HEK293 (cell line): ENCODE results near the gene IL17REL.

ENCODE experiments used
- GLI4 ChIP-seq: fragments of 450-650 bp; formaldehyde crosslinking; IDR thresholded peaks from 2 replicates; pipeline ENCODE4 v1.5.1; 2016; ENCODE audit warnings: missing biosample characterization, missing genetic modification characterization
- GLIS1 ChIP-seq: fragments of 450-650 bp; formaldehyde crosslinking; IDR thresholded peaks from 2 replicates; pipeline ENCODE4 v1.5.1; 2016; ENCODE audit warnings: missing biosample characterization, missing genetic modification characterization
- GLIS2 ChIP-seq: fragments of 450-650 bp; formaldehyde crosslinking; IDR thresholded peaks from 2 replicates; pipeline ENCODE4 v1.5.1; 2016; ENCODE audit warnings: missing biosample characterization, missing genetic modification characterization
- KLF10 ChIP-seq: fragments of 450-650 bp; IDR thresholded peaks from 2 replicates; pipeline ENCODE4 v1.5.1; 2018; ENCODE audit warnings: missing biosample characterization, mild to moderate bottlenecking, missing genetic modification characterization
- KLF7 ChIP-seq: fragments of 450-650 bp; formaldehyde crosslinking; IDR thresholded peaks from 2 replicates; pipeline ENCODE4 v1.5.1; 2016; ENCODE audit warnings: missing biosample characterization, missing genetic modification characterization, borderline replicate concordance
- KLF9 ChIP-seq: fragments of 450-650 bp; formaldehyde crosslinking; IDR thresholded peaks from 2 replicates; pipeline ENCODE4 v1.5.1; 2016; ENCODE audit warnings: missing biosample characterization, missing genetic modification characterization, low read depth
- MEIS1 ChIP-seq: sonication (generic); formaldehyde crosslinking; IDR thresholded peaks from 2 replicates; pipeline ENCODE4 v1.8.1; 2022; ENCODE audit warnings: missing genetic modification reagents, mild to moderate bottlenecking, borderline replicate concordance
- MYNN ChIP-seq: fragments of 450-650 bp; formaldehyde crosslinking; IDR thresholded peaks from 2 replicates; pipeline ENCODE4 v1.5.1; 2016; ENCODE audit warnings: missing biosample characterization, missing genetic modification characterization, borderline replicate concordance
- OVOL3 ChIP-seq: fragments of 450-650 bp; formaldehyde crosslinking; IDR thresholded peaks from 2 replicates; pipeline ENCODE4 v1.5.1; 2016; ENCODE audit warnings: missing biosample characterization, missing genetic modification characterization
- SCRT1 ChIP-seq: fragments of 450-650 bp; formaldehyde crosslinking; IDR thresholded peaks from 2 replicates; pipeline ENCODE4 v1.5.1; 2016; ENCODE audit warnings: missing biosample characterization, missing genetic modification characterization, borderline replicate concordance
- WT1 ChIP-seq: fragments of 450-650 bp; formaldehyde crosslinking; IDR thresholded peaks from 2 replicates; pipeline ENCODE4 v1.5.1; 2016; ENCODE audit warnings: missing biosample characterization, missing genetic modification characterization
- ZBTB20 ChIP-seq: fragments of 450-650 bp; formaldehyde crosslinking; IDR thresholded peaks from 2 replicates; pipeline ENCODE4 v1.5.1; 2016; ENCODE audit warnings: missing biosample characterization, missing genetic modification characterization
- ZNF146 ChIP-seq: fragments of 450-650 bp; formaldehyde crosslinking; IDR thresholded peaks from 2 replicates; pipeline ENCODE4 v1.5.1; 2016; ENCODE audit warnings: missing biosample characterization, missing genetic modification characterization
- ZNF157 ChIP-seq: fragments of 450-650 bp; formaldehyde crosslinking; IDR thresholded peaks from 2 replicates; pipeline ENCODE4 v1.5.1; 2016; ENCODE audit warnings: missing biosample characterization, missing genetic modification characterization
- ZNF184 ChIP-seq: fragments of 450-650 bp; IDR thresholded peaks from 2 replicates; pipeline ENCODE4 v1.5.1; 2018; ENCODE audit warnings: missing biosample characterization, mild to moderate bottlenecking, missing genetic modification characterization
- ZNF248 ChIP-seq: fragments of 450-650 bp; formaldehyde crosslinking; IDR thresholded peaks from 2 replicates; pipeline ENCODE4 v1.5.1; 2017; ENCODE audit warnings: missing biosample characterization, missing genetic modification characterization
- ZNF391 ChIP-seq: fragments of 450-650 bp; formaldehyde crosslinking; IDR thresholded peaks from 2 replicates; pipeline ENCODE4 v1.5.1; 2016; ENCODE audit warnings: low read depth, missing biosample characterization, missing genetic modification characterization, borderline replicate concordance
- ZNF394 ChIP-seq: fragments of 450-650 bp; formaldehyde crosslinking; IDR thresholded peaks from 2 replicates; pipeline ENCODE4 v1.5.1; 2016; ENCODE audit warnings: missing biosample characterization, missing genetic modification characterization, mild to moderate bottlenecking, moderate library complexity, borderline replicate concordance
- ZNF416 ChIP-seq: fragments of 450-650 bp; formaldehyde crosslinking; IDR thresholded peaks from 2 replicates; pipeline ENCODE4 v1.5.1; 2016; ENCODE audit warnings: missing biosample characterization, missing genetic modification characterization
- ZNF426 ChIP-seq: fragments of 450-650 bp; formaldehyde crosslinking; IDR thresholded peaks from 2 replicates; pipeline ENCODE4 v1.5.1; 2017; ENCODE audit warnings: missing biosample characterization, missing genetic modification characterization, mild to moderate bottlenecking, inconsistent platforms, moderate library complexity
- ZNF48 ChIP-seq: fragments of 450-650 bp; formaldehyde crosslinking; IDR thresholded peaks from 2 replicates; pipeline ENCODE4 v1.5.1; 2016; ENCODE audit warnings: missing biosample characterization, missing genetic modification characterization
- ZNF548 ChIP-seq: fragments of 450-650 bp; formaldehyde crosslinking; IDR thresholded peaks from 2 replicates; pipeline ENCODE4 v1.5.1; 2016; ENCODE audit warnings: missing biosample characterization, missing genetic modification characterization
- ZNF626 ChIP-seq: fragments of 450-650 bp; sonication (Bioruptor Pico); formaldehyde crosslinking; IDR thresholded peaks from 2 replicates; pipeline ENCODE4 v1.5.1; 2018; ENCODE audit warnings: missing biosample characterization, missing genetic modification characterization, inconsistent platforms
- ZNF629 ChIP-seq: fragments of 450-650 bp; formaldehyde crosslinking; IDR thresholded peaks from 2 replicates; pipeline ENCODE4 v1.5.1; 2017; ENCODE audit warnings: missing biosample characterization, missing genetic modification characterization
- ZNF670 ChIP-seq: fragments of 450-650 bp; formaldehyde crosslinking; IDR thresholded peaks from 2 replicates; pipeline ENCODE4 v1.5.1; 2016; ENCODE audit warnings: missing biosample characterization, missing genetic modification characterization, low read depth
- ZNF677 ChIP-seq: fragments of 450-650 bp; IDR thresholded peaks from 2 replicates; pipeline ENCODE4 v1.5.0; 2018; ENCODE audit warnings: missing biosample characterization, mild to moderate bottlenecking, missing genetic modification characterization, moderate library complexity
- ZNF701 ChIP-seq: fragments of 450-650 bp; formaldehyde crosslinking; IDR thresholded peaks from 2 replicates; pipeline ENCODE4 v1.5.1; 2016; ENCODE audit warnings: missing biosample characterization, missing genetic modification characterization
- ZNF747 ChIP-seq: fragments of 450-650 bp; formaldehyde crosslinking; IDR thresholded peaks from 2 replicates; pipeline ENCODE4 v1.5.1; 2016; ENCODE audit warnings: missing biosample characterization, missing genetic modification characterization
- ZNF837 ChIP-seq: fragments of 450-650 bp; formaldehyde crosslinking; IDR thresholded peaks from 2 replicates; pipeline ENCODE4 v1.5.1; 2016; ENCODE audit warnings: missing biosample characterization, missing genetic modification characterization
- ZSCAN23 ChIP-seq: fragments of 450-650 bp; formaldehyde crosslinking; IDR thresholded peaks from 2 replicates; pipeline ENCODE4 v1.5.1; 2016; ENCODE audit warnings: missing biosample characterization, missing genetic modification characterization
- TF ChIP-seq, protein P1 (sequence below): fragments of 450-650 bp; formaldehyde crosslinking; IDR thresholded peaks from 2 replicates; pipeline ENCODE4 v1.5.1; 2016; ENCODE audit warnings: missing biosample characterization, missing genetic modification characterization
- TF ChIP-seq, protein P2 (sequence below): fragments of 450-650 bp; formaldehyde crosslinking; IDR thresholded peaks from 2 replicates; pipeline ENCODE4 v1.5.1; 2016; ENCODE audit warnings: missing biosample characterization, missing genetic modification characterization
- TF ChIP-seq, protein P3 (sequence below): fragments of 450-650 bp; formaldehyde crosslinking; optimal IDR thresholded peaks from 2 replicates; pipeline ENCODE3; 2016; ENCODE audit warnings: missing biosample characterization, mild to moderate bottlenecking, missing genetic modification characterization
- TF ChIP-seq, protein P4 (sequence below): fragments of 450-650 bp; IDR thresholded peaks from 2 replicates; pipeline ENCODE4 v1.5.1; 2018; ENCODE audit warnings: missing biosample characterization, missing genetic modification characterization

Gene IL17REL

DNA sequence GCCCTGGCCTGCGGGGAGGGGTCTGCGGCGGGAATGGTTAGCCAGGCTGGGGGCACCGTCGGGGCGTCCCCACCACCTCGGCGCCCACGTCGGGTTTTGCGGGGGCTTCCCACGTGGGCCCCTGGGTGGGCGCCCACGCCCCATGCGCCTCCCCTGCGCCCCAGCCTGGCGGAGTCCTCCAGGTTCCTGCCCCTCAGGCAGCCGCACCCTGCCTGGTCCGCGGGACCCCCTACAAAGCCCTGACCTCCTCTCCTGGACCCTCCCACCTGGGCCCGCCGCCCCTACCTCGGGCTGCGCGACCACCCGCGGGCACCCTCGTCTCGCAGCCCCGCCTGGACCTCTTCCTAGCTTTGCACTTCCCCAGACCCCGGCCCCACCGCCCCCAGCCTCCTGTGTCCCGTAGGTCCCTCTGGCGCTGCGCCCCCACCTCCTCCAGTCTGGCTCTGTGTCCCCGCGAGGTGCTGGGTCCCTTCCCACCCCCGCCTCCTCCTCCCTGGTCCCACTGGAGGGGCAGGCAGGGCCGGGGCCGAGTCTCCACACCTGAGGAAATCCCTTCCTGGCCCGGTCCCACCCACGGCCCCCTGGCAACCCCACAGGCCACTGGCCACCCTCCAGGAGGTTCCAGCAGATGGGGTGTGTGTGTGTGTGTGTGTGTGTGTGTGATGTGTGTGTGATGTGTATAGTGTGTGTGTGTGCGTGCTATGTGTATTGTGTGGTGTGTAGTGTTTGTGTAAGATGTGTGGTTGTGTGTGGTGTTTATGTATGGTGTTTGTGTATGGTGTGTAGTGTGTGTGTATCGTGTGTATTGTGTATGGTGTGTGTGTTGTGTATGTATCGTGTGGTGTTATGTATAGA, 40.2 kb downstream of the IL17REL start (continued):
- no peak for TF ChIP-seq ZNF670 (tag by site-specific recombination)
- no peak for TF ChIP-seq ZSCAN23
- no peak for TF ChIP-seq ZNF629 (tag by site-specific recombination)
- TF ChIP-seq ZNF391 (tag by site-specific recombination) = no peak
- peak; percentile 56; the same call in 1 of the 2 replicates for TF ChIP-seq OVOL3 (tag by site-specific recombination)
- no peak for TF ChIP-seq KLF7 (tag by site-specific recombination)
- TF ChIP-seq WT1 = peak; percentile 37; the same call in 1 of the 2 replicates
- TF ChIP-seq, protein P1, sequence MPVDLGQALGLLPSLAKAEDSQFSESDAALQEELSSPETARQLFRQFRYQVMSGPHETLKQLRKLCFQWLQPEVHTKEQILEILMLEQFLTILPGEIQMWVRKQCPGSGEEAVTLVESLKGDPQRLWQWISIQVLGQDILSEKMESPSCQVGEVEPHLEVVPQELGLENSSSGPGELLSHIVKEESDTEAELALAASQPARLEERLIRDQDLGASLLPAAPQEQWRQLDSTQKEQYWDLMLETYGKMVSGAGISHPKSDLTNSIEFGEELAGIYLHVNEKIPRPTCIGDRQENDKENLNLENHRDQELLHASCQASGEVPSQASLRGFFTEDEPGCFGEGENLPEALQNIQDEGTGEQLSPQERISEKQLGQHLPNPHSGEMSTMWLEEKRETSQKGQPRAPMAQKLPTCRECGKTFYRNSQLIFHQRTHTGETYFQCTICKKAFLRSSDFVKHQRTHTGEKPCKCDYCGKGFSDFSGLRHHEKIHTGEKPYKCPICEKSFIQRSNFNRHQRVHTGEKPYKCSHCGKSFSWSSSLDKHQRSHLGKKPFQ (tag by site-specific recombination) = peak; percentile 16; the same call in 1 of the 2 replicates
- TF ChIP-seq ZNF701 (tag by site-specific recombination) = no peak
- 0 out of 2 replicates have a peak, but pooled peaks have one; percentile 14 for TF ChIP-seq GLIS1
- TF ChIP-seq, protein P2, sequence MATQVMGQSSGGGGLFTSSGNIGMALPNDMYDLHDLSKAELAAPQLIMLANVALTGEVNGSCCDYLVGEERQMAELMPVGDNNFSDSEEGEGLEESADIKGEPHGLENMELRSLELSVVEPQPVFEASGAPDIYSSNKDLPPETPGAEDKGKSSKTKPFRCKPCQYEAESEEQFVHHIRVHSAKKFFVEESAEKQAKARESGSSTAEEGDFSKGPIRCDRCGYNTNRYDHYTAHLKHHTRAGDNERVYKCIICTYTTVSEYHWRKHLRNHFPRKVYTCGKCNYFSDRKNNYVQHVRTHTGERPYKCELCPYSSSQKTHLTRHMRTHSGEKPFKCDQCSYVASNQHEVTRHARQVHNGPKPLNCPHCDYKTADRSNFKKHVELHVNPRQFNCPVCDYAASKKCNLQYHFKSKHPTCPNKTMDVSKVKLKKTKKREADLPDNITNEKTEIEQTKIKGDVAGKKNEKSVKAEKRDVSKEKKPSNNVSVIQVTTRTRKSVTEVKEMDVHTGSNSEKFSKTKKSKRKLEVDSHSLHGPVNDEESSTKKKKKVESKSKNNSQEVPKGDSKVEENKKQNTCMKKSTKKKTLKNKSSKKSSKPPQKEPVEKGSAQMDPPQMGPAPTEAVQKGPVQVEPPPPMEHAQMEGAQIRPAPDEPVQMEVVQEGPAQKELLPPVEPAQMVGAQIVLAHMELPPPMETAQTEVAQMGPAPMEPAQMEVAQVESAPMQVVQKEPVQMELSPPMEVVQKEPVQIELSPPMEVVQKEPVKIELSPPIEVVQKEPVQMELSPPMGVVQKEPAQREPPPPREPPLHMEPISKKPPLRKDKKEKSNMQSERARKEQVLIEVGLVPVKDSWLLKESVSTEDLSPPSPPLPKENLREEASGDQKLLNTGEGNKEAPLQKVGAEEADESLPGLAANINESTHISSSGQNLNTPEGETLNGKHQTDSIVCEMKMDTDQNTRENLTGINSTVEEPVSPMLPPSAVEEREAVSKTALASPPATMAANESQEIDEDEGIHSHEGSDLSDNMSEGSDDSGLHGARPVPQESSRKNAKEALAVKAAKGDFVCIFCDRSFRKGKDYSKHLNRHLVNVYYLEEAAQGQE (tag by site-specific recombination) = no peak
- TF ChIP-seq GLIS2 (tag by site-specific recombination) = 0 out of 2 replicates have a peak, but pooled peaks have one; percentile 11
- no peak for TF ChIP-seq MYNN (tag by site-specific recombination)
- no peak for TF ChIP-seq KLF10 (tag by site-specific recombination)
- no peak for TF ChIP-seq ZNF548 (tag by site-specific recombination)
- TF ChIP-seq, protein P3, sequence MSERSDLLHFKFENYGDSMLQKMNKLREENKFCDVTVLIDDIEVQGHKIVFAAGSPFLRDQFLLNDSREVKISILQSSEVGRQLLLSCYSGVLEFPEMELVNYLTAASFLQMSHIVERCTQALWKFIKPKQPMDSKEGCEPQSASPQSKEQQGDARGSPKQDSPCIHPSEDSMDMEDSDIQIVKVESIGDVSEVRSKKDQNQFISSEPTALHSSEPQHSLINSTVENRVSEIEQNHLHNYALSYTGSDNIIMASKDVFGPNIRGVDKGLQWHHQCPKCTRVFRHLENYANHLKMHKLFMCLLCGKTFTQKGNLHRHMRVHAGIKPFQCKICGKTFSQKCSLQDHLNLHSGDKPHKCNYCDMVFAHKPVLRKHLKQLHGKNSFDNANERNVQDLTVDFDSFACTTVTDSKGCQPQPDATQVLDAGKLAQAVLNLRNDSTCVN = no peak
- TF ChIP-seq ZNF248 (tag by site-specific recombination) = no peak
- TF ChIP-seq GLI4 (tag by site-specific recombination) = 0 out of 2 replicates have a peak, but pooled peaks have one; percentile 82
- no peak for TF ChIP-seq ZNF837 (tag by site-specific recombination)
- no peak for TF ChIP-seq ZNF426 (tag by site-specific recombination)
- no peak for TF ChIP-seq ZNF626 (tag by site-specific recombination)
- TF ChIP-seq, protein P4, sequence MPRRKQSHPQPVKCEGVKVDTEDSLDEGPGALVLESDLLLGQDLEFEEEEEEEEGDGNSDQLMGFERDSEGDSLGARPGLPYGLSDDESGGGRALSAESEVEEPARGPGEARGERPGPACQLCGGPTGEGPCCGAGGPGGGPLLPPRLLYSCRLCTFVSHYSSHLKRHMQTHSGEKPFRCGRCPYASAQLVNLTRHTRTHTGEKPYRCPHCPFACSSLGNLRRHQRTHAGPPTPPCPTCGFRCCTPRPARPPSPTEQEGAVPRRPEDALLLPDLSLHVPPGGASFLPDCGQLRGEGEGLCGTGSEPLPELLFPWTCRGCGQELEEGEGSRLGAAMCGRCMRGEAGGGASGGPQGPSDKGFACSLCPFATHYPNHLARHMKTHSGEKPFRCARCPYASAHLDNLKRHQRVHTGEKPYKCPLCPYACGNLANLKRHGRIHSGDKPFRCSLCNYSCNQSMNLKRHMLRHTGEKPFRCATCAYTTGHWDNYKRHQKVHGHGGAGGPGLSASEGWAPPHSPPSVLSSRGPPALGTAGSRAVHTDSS (tag by site-specific recombination) = no peak
- TF ChIP-seq ZNF184 = no peak
- TF ChIP-seq ZNF747 (tag by site-specific recombination) = no peak
- no peak for TF ChIP-seq ZNF677
- no peak for TF ChIP-seq SCRT1 (tag by site-specific recombination)
- no peak for TF ChIP-seq ZNF157 (tag by site-specific recombination)
- TF ChIP-seq ZNF48 (tag by site-specific recombination) = no peak
- no peak for TF ChIP-seq ZBTB20 (tag by site-specific recombination)
- TF ChIP-seq MEIS1 (CRISPR knock-in tag) = no peak
- TF ChIP-seq ZNF146 (tag by site-specific recombination) = no peak
- TF ChIP-seq KLF9 (tag by site-specific recombination) = no peak
- TF ChIP-seq ZNF416 = 0 out of 2 replicates have a peak, but pooled peaks have one; percentile 25
- TF ChIP-seq ZNF394 (tag by site-specific recombination) = no peak
